SK-N-SH (cell line): ENCODE data around the gene ZNF628. TPM values are rescaled to one million over a fixed set of nuclear protein-coding genes. Genes with fewer than 3 reads are reported as not detected.
A peak's percentile ranks its signal among the peaks of the same experiment; 100 is the strongest.

Experiments
- CTCF ChIA-PET: fragments of 300-600, 350-600 bp; formaldehyde crosslinking; extraction: SDS; loops from one replicate; lab custom pipeline; 2021; lab: Yijun Ruan, JAX
- POLR2A ChIA-PET: fragments of 350-600 bp; sonication (Branson Sonifier 250); formaldehyde crosslinking; extraction: SDS; loops from one replicate; lab custom pipeline; 2020; ENCODE audit warnings: antibody characterized with exemption, inconsistent platforms; lab: Yijun Ruan, JAX
- DNase-seq: peaks from one replicate; pipeline ENCODE4 v3.0.0; 2012
- H2AFZ ChIP-seq: fragments of 200-600 bp; sonication (generic); 2 replicates; pipeline ENCODE4 v1.8.1; 2016; ENCODE audit warnings: antibody characterized with exemption, mild to moderate bottlenecking, low read depth
- H3F3A ChIP-seq: fragments of 200-600 bp; sonication (generic); replicated peaks from 2 replicates; pipeline ENCODE3; 2016; ENCODE audit warnings: antibody characterized with exemption, mild to moderate bottlenecking; ENCODE audit not compliant: insufficient read depth
- H3K27ac ChIP-seq, 2 experiments: fragments of 200-500 bp in 1 of 2; fragments of 200-600 bp in 1 of 2; sonication (Bioruptor generic) in 1 of 2; sonication (generic), shearing (Covaris generic) in 1 of 2; 2 replicates each; pipeline versions ENCODE4 v1.5.1 to v1.6.1; 2014 to 2016; ENCODE audit warnings: low read depth in 2 of 2, inconsistent platforms in 1 of 2, low read length in 1 of 2, mild to moderate bottlenecking in 1 of 2, mixed read lengths in 1 of 2
- H3K27me3 ChIP-seq: fragments of 200-600 bp; sonication (generic), shearing (Covaris generic); 2 replicates; pipeline ENCODE4 v1.6.1; 2016; ENCODE audit warnings: mixed run types; ENCODE audit not compliant: insufficient read depth
- H3K36me3 ChIP-seq, 2 experiments: fragments of 200-500 bp in 1 of 2; fragments of 200-600 bp in 1 of 2; sonication (Bioruptor generic) in 1 of 2; sonication (generic) in 1 of 2; replicated peaks in 1 of 2; 2 replicates each; pipeline versions ENCODE3 to v1.5.1; 2014 to 2016; ENCODE audit warnings: low read length in 1 of 2, mild to moderate bottlenecking in 1 of 2; ENCODE audit not compliant: insufficient read depth in 2 of 2, control insufficient read depth in 1 of 2
- H3K4me1 ChIP-seq, 2 experiments: fragments of 200-500 bp in 1 of 2; fragments of 200-600 bp in 1 of 2; sonication (Bioruptor generic) in 1 of 2; sonication (generic), shearing (Covaris generic) in 1 of 2; 2 replicates each; pipeline versions ENCODE4 v1.5.1 to v1.6.1; 2014 to 2016; ENCODE audit warnings: low read depth in 1 of 2, low read length in 1 of 2, mixed run types in 1 of 2; ENCODE audit not compliant: insufficient read depth in 2 of 2, control insufficient read depth in 1 of 2
- H3K4me2 ChIP-seq: fragments of 200-600 bp; sonication (generic), shearing (Covaris generic); 2 replicates; pipeline ENCODE4 v1.6.1; 2017; ENCODE audit warnings: mixed run types
- H3K4me3 ChIP-seq, 2 experiments: fragments of 200-500 bp in 1 of 2; fragments of 200-600 bp in 1 of 2; sonication (Bioruptor generic) in 1 of 2; sonication (generic), shearing (Covaris generic) in 1 of 2; 2 replicates each; pipeline versions ENCODE4 v1.5.1 to v1.8.1; 2014 to 2016; ENCODE audit warnings: low read depth in 2 of 2, inconsistent platforms in 1 of 2, low read length in 1 of 2, mild to moderate bottlenecking in 1 of 2, mixed read lengths in 1 of 2, moderate library complexity in 1 of 2
- H3K79me2 ChIP-seq: fragments of 200-600 bp; sonication (generic); 2 replicates; pipeline ENCODE4 v1.8.1; 2017; ENCODE audit warnings: mild to moderate bottlenecking; ENCODE audit not compliant: insufficient read depth
- H3K9ac ChIP-seq: fragments of 200-600 bp; sonication (generic); 2 replicates; pipeline ENCODE4 v1.6.1; 2017; ENCODE audit warnings: mixed run types
- H3K9me2 ChIP-seq: fragments of 200-600 bp; sonication (generic); 2 replicates; pipeline ENCODE4 v1.6.1; 2017; ENCODE audit warnings: mixed run types
- H3K9me3 ChIP-seq: fragments of 200-600 bp; sonication (generic); 2 replicates; pipeline ENCODE4 v1.6.1; 2017; ENCODE audit warnings: mixed run types, mild to moderate bottlenecking, moderate library complexity
- H4K20me1 ChIP-seq: fragments of 200-600 bp; sonication (generic); 2 replicates; pipeline ENCODE4 v1.6.1; 2017; ENCODE audit warnings: mild to moderate bottlenecking, mixed run types; ENCODE audit not compliant: insufficient read depth
- CHD2 ChIP-seq: fragments of 150-350 bp; IDR thresholded peaks from 2 replicates; pipeline ENCODE4 v1.6.1; 2018; ENCODE audit warnings: low read length; ENCODE audit not compliant: partially characterized antibody
- ELF1 ChIP-seq: IDR thresholded peaks from 2 replicates; pipeline ENCODE4 v1.4.0; 2012
- EP300 ChIP-seq, 2 experiments: IDR thresholded peaks; 2 replicates each; pipeline versions ENCODE4 v1.4.0 to v1.6.1; 2012; ENCODE audit warnings: borderline replicate concordance in 1 of 2, low read depth in 1 of 2, low read length in 1 of 2
- GABPA ChIP-seq: IDR thresholded peaks from 2 replicates; pipeline ENCODE4 v1.4.0; 2012; ENCODE audit warnings: low read depth, mild to moderate bottlenecking
- MXI1 ChIP-seq: IDR thresholded peaks from 2 replicates; pipeline ENCODE4 v1.6.1; 2012; ENCODE audit warnings: mild to moderate bottlenecking, low read depth, low read length, improper control_type of control experiment
- TAF1 ChIP-seq: IDR thresholded peaks from 2 replicates; pipeline ENCODE4 v1.6.1; 2012; ENCODE audit warnings: low read depth, mild to moderate bottlenecking, low read length, moderate library complexity, borderline replicate concordance
- USF2 ChIP-seq: fragments of 150-350 bp; IDR thresholded peaks from 2 replicates; pipeline ENCODE4 v1.6.1; 2017; ENCODE audit warnings: antibody characterized with exemption, low read length, low read depth, borderline replicate concordance
- WGBS: methylation state at CpG from one replicate; pipeline ENCODE4 v1.1.6; 2017; ENCODE audit warnings: low lambda C conversion rate; 5-methylcytosine and 5-hydroxymethylcytosine counted together
- polyA plus RNA-seq, 3 experiments: library from polyadenylated mRNA; depleted of rRNA; stranded (reverse); fragments of >200 nt; gene quantifications; 2 replicates each; pipeline ENCODE4 v1.2.3, GENCODE V29; 2012
- TF ChIP-seq, protein P1 (sequence below): IDR thresholded peaks from 2 replicates; pipeline ENCODE4 v1.4.0; 2012; ENCODE audit warnings: low read depth, borderline replicate concordance
- TF ChIP-seq, protein P2 (sequence below): IDR thresholded peaks from 2 replicates; pipeline ENCODE4 v1.6.1; 2012; ENCODE audit warnings: mild to moderate bottlenecking, low read depth, low read length, moderate library complexity
- TF ChIP-seq, protein P3 (sequence below): IDR thresholded peaks from 2 replicates; pipeline ENCODE4; 2012

Gene ZNF628
- polyA plus RNA-seq, 1 of the 3 experiments (the other 2 are of a cell fraction) = 1.6 TPM

- peaks cover 0 to 7% of the 10 kb centered on the region in 2 experiments for H3K36me3 ChIP-seq
- peak within 1 kb of the TSS; percentile 95 to 97 for H3K27ac ChIP-seq
- TF ChIP-seq GABPA (peak; percentile 72), USF2 (no peak), TAF1 (peak; percentile 46; the same call in 1 of the 2 replicates), ELF1 (peak; percentile 40), CHD2 (peak; percentile 36), EP300 (IDR thresholded peaks at IDR 0.05; ENCODE audit: borderline replicate concordance in 1 of 2, low read depth in 1 of 2, low read length in 1 of 2) (no peak), MXI1 (peak; percentile 86)
- TF ChIP-seq, protein P1, sequence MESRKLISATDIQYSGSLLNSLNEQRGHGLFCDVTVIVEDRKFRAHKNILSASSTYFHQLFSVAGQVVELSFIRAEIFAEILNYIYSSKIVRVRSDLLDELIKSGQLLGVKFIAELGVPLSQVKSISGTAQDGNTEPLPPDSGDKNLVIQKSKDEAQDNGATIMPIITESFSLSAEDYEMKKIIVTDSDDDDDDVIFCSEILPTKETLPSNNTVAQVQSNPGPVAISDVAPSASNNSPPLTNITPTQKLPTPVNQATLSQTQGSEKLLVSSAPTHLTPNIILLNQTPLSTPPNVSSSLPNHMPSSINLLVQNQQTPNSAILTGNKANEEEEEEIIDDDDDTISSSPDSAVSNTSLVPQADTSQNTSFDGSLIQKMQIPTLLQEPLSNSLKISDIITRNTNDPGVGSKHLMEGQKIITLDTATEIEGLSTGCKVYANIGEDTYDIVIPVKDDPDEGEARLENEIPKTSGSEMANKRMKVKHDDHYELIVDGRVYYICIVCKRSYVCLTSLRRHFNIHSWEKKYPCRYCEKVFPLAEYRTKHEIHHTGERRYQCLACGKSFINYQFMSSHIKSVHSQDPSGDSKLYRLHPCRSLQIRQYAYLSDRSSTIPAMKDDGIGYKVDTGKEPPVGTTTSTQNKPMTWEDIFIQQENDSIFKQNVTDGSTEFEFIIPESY = no peak
- TF ChIP-seq, protein P2, sequence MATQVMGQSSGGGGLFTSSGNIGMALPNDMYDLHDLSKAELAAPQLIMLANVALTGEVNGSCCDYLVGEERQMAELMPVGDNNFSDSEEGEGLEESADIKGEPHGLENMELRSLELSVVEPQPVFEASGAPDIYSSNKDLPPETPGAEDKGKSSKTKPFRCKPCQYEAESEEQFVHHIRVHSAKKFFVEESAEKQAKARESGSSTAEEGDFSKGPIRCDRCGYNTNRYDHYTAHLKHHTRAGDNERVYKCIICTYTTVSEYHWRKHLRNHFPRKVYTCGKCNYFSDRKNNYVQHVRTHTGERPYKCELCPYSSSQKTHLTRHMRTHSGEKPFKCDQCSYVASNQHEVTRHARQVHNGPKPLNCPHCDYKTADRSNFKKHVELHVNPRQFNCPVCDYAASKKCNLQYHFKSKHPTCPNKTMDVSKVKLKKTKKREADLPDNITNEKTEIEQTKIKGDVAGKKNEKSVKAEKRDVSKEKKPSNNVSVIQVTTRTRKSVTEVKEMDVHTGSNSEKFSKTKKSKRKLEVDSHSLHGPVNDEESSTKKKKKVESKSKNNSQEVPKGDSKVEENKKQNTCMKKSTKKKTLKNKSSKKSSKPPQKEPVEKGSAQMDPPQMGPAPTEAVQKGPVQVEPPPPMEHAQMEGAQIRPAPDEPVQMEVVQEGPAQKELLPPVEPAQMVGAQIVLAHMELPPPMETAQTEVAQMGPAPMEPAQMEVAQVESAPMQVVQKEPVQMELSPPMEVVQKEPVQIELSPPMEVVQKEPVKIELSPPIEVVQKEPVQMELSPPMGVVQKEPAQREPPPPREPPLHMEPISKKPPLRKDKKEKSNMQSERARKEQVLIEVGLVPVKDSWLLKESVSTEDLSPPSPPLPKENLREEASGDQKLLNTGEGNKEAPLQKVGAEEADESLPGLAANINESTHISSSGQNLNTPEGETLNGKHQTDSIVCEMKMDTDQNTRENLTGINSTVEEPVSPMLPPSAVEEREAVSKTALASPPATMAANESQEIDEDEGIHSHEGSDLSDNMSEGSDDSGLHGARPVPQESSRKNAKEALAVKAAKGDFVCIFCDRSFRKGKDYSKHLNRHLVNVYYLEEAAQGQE = no peak
- TF ChIP-seq, protein P3, sequence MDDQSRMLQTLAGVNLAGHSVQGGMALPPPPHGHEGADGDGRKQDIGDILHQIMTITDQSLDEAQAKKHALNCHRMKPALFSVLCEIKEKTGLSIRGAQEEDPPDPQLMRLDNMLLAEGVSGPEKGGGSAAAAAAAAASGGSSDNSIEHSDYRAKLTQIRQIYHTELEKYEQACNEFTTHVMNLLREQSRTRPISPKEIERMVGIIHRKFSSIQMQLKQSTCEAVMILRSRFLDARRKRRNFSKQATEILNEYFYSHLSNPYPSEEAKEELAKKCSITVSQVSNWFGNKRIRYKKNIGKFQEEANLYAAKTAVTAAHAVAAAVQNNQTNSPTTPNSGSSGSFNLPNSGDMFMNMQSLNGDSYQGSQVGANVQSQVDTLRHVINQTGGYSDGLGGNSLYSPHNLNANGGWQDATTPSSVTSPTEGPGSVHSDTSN = peak; percentile 40
- POLR2A ChIA-PET = interaction anchor here (0.7 to 2.3 kb wide), 5 partner anchors 9 to 116 kb away, joined by 3 to 15 read pairs (median 5); partner anchors contain the start of genes UBE2S and ZNF628
- CTCF ChIA-PET = interaction anchor here (1.2 to 15.1 kb wide), 7 partner anchors 8 to 343 kb away, joined by 3 to 162 read pairs (median 7); partner anchors contain the start of gene ZNF628
- peak within 1 kb of the TSS; percentile 69 to 80 for H3K4me3 ChIP-seq
- peaks cover 20% of the 10 kb centered on the region for H3K79me2 ChIP-seq
- 7% methylated on average over 32 of the region's 78 CpGs for WGBS
- H3K4me2 ChIP-seq = peak within 1 kb of the TSS; percentile 91
- H4K20me1 ChIP-seq = no peaks in the 10 kb centered on the region
- H3K9me3 ChIP-seq = no peaks in the 10 kb centered on the region
- peak within 1 kb of the TSS; percentile 86 for H3K9ac ChIP-seq
- no peak within 1 kb of the TSS for H2AFZ ChIP-seq
- DNase-seq = peak; percentile 97
- H3K9me2 ChIP-seq = no peaks in the 10 kb centered on the region
- H3K27me3 ChIP-seq = no peaks in the 10 kb centered on the region
- peaks cover 30 to 44% of the 10 kb centered on the region in 2 experiments; a peak in 3 of 4 replicates for H3K4me1 ChIP-seq
- H3F3A ChIP-seq = peaks cover 29% of the 10 kb centered on the region
Measured at GRCh38 chr19:55484593-55485438, 8.4 kb downstream of the ZNF628 start, which contains the start of gene NAT14. TSS of gene NAT14 (plus strand) at chr19:55485188. CDS start at chr19:55485709, 521 bp downstream.
